Ovary (tissue), 3 donors: Measurements from ENCODE around the gene SEMA4D.

Experiments used
- CTCF ChIP-seq, 3 donors: fragments of 450-650 bp in 2 of 3; fragments of 200-600 bp in 1 of 3; IDR thresholded peaks; one replicate each; pipeline versions ENCODE4 v1.5.1 to v1.8.0; 2016 to 2022; ENCODE audit warnings: antibody characterized with exemption in 3 of 3, mild to moderate bottlenecking in 1 of 3
- EP300 ChIP-seq: sonication (generic); formaldehyde crosslinking; IDR thresholded peaks from one replicate; pipeline ENCODE4 v1.6.1; 2017; ENCODE audit warnings: antibody characterized with exemption
- POLR2A ChIP-seq: fragments of 450-650 bp; IDR thresholded peaks from one replicate; pipeline ENCODE4 v1.6.1; 2017; ENCODE audit warnings: antibody characterized with exemption, mild to moderate bottlenecking, moderate library complexity
- donor health status: DM: no; HTN: no; CAD: no.

- no peak for TF ChIP-seq CTCF (IDR thresholded peaks at IDR 0.05)
- TF ChIP-seq EP300 = no peak
- TF ChIP-seq POLR2A = no peak
Observed at GRCh38 chr9:89425024-89425805, 72.7 kb downstream of the SEMA4D start.
